ENCODE measurements around the gene DLG2.

The DLG2 gene

GRCh38 chr11:85281550-85281949 lies 345.6 kb downstream of the DLG2 start:
- TF ChIP-seq SIN3A (IDR thresholded peaks at IDR 0.05; ENCODE audit: borderline replicate concordance, insufficient read depth, low read length), result no peak
- no peak for TF ChIP-seq TAF1 (IDR thresholded peaks at IDR 0.05; ENCODE audit: borderline replicate concordance, insufficient read depth, low read length)
- TF ChIP-seq POLR2AphosphoS5 (IDR thresholded peaks at IDR 0.05; ENCODE audit: low read depth, low read length), result no peak

GRCh38 chr11:85279267-85279666 lies 347.9 kb downstream of the DLG2 start:
- TF ChIP-seq FOXP2 (optimal IDR thresholded peaks at IDR 0.05; ENCODE audit: borderline replicate concordance, extremely low read depth, extremely low read length, insufficient read depth) (no peak), REST (IDR thresholded peaks at IDR 0.05; ENCODE audit: insufficient read depth in 1 of 2, low read depth in 2 of 2, low read length in 2 of 2) (no peak), POLR2AphosphoS5 (IDR thresholded peaks at IDR 0.05; ENCODE audit: low read depth, low read length) (no peak), SIN3A (IDR thresholded peaks at IDR 0.05; ENCODE audit: borderline replicate concordance, insufficient read depth, low read length) (no peak), TAF1 (IDR thresholded peaks at IDR 0.05; ENCODE audit: borderline replicate concordance, insufficient read depth, low read length) (no peak)

- TF ChIP-seq TAF1 (IDR thresholded peaks at IDR 0.05; ENCODE audit: borderline replicate concordance, insufficient read depth, low read length) (no peak), SIN3A (IDR thresholded peaks at IDR 0.05; ENCODE audit: borderline replicate concordance, insufficient read depth, low read length) (no peak), FOXP2 (optimal IDR thresholded peaks at IDR 0.05; ENCODE audit: borderline replicate concordance, extremely low read depth, extremely low read length, insufficient read depth) (no peak), REST (IDR thresholded peaks at IDR 0.05; ENCODE audit: insufficient read depth in 1 of 2, low read depth in 2 of 2, low read length in 2 of 2) (no peak), POLR2AphosphoS5 (IDR thresholded peaks at IDR 0.05; ENCODE audit: low read depth, low read length) (no peak)
These were observed 349.5 kb downstream of the DLG2 start for GRCh38 chr11:85277693-85278092.

DNA sequence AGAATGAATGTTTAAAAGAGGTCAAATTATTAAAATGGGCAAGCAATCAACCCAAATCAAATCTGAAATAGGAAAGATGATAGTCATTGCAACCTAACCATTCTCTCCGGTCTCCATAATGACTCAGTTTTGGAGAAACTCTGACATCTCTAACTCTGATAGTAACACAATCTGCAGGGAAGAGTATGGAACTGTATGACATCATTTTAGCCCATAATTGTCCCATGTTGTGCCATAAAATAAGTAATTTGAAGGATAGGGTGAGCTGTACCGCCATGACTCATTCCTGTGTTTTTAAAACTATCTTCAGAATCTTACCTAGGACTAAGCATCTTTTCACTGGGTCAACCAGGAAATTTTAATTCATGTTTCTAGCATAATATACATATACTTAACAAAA lies 350.8 kb downstream of the DLG2 start:
- no peak for TF ChIP-seq POLR2AphosphoS5 (IDR thresholded peaks at IDR 0.05; ENCODE audit: low read depth, low read length)
- TF ChIP-seq SIN3A (IDR thresholded peaks at IDR 0.05; ENCODE audit: borderline replicate concordance, insufficient read depth, low read length), result no peak
- TF ChIP-seq TAF1 (IDR thresholded peaks at IDR 0.05; ENCODE audit: borderline replicate concordance, insufficient read depth, low read length), result no peak
- no peak for TF ChIP-seq FOXP2 (optimal IDR thresholded peaks at IDR 0.05; ENCODE audit: borderline replicate concordance, extremely low read depth, extremely low read length, insufficient read depth)
- TF ChIP-seq REST (IDR thresholded peaks at IDR 0.05; ENCODE audit: insufficient read depth in 1 of 2, low read depth in 2 of 2, low read length in 2 of 2), result no peak

GRCh38 chr11:85269109-85269508 lies 358.0 kb downstream of the DLG2 start:
- TF ChIP-seq TAF1 (IDR thresholded peaks at IDR 0.05; ENCODE audit: borderline replicate concordance, insufficient read depth, low read length) (no peak), FOXP2 (optimal IDR thresholded peaks at IDR 0.05; ENCODE audit: borderline replicate concordance, extremely low read depth, extremely low read length, insufficient read depth) (no peak), POLR2AphosphoS5 (IDR thresholded peaks at IDR 0.05; ENCODE audit: low read depth, low read length) (no peak), SIN3A (IDR thresholded peaks at IDR 0.05; ENCODE audit: borderline replicate concordance, insufficient read depth, low read length) (no peak), REST (IDR thresholded peaks at IDR 0.05; ENCODE audit: insufficient read depth in 1 of 2, low read depth in 2 of 2, low read length in 2 of 2) (no peak)
